Measurements from ENCODE around the gene ERICH3.

The ERICH3 gene

DNA sequence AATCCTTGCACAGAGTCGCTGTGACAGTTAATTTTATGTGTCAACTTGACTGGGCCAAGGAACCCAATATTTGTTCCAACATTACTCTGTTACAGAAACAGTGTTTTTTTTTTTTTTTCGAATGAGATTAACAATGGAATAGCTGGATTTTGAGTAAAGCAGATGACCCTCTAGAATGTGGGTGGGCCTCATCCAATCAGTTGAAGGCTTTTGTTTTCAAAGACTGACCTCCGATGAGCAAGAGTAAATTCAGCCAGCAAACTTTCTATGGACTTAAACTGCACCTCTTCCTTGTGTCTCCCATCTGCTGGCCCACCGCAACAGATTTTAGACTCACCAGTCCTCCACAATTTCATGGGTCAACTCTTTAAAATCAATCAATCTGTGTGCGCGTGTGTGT, 42.2 kb upstream of the ERICH3 start:
- Histone ChIP-seq H3K4me1 (ENCODE audit: insufficient read depth, low read length, poor library complexity, severe bottlenecking) (no peaks in the 10 kb centered on the region), H3K27me3 (ENCODE audit: insufficient read depth, low read length, poor library complexity, severe bottlenecking) (no peaks in the 10 kb centered on the region), H2AFZ (ENCODE audit: low read length) (no peak overlapping the region), H3K9ac (ENCODE audit: low read depth, low read length, poor library complexity, severe bottlenecking) (no peak overlapping the region), H3K79me2 (ENCODE audit: insufficient read depth, low read length) (no peaks in the 10 kb centered on the region), H3F3A (ENCODE audit: low read depth) (no peaks in the 10 kb centered on the region), H3K4me3 (ENCODE audit: low read length, poor library complexity, severe bottlenecking) (no peak overlapping the region), H3K9me2 (replicated peaks; ENCODE audit: low read depth, low read length) (no peaks in the 10 kb centered on the region), H3K36me3 (ENCODE audit: insufficient read depth, low read length) (peaks cover 34% of the 10 kb centered on the region; the same call in 1 of the 2 replicates), H3K9me3 (ENCODE audit: insufficient read depth, low read depth, low read length) (no peaks in the 10 kb centered on the region), H4K20me1 (ENCODE audit: insufficient read depth, low read length, poor library complexity, severe bottlenecking) (no peaks in the 10 kb centered on the region), H3K4me2 (ENCODE audit: low read depth, low read length, poor library complexity, severe bottlenecking) (no peak overlapping the region)
- TF ChIP-seq, protein P1, sequence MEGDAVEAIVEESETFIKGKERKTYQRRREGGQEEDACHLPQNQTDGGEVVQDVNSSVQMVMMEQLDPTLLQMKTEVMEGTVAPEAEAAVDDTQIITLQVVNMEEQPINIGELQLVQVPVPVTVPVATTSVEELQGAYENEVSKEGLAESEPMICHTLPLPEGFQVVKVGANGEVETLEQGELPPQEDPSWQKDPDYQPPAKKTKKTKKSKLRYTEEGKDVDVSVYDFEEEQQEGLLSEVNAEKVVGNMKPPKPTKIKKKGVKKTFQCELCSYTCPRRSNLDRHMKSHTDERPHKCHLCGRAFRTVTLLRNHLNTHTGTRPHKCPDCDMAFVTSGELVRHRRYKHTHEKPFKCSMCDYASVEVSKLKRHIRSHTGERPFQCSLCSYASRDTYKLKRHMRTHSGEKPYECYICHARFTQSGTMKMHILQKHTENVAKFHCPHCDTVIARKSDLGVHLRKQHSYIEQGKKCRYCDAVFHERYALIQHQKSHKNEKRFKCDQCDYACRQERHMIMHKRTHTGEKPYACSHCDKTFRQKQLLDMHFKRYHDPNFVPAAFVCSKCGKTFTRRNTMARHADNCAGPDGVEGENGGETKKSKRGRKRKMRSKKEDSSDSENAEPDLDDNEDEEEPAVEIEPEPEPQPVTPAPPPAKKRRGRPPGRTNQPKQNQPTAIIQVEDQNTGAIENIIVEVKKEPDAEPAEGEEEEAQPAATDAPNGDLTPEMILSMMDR (conservative IDR thresholded peaks at IDR 0.05; ENCODE audit: low read length), result no peak
- no peak for TF ChIP-seq EZH2phosphoT487 (IDR thresholded peaks at IDR 0.05; ENCODE audit: borderline replicate concordance)

DNA sequence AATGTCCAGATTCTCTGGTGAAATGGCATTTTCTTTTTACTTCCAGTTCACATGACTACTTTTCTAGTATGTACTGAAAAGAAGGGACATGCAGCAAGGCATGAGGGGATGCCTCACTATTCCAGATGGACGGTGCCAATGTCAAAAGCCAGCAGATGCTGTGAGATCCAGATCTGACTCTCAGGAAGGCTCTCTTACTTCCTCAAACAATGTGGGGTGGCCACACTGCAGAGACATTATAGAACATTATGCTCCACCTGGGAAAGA, 41.6 kb upstream of the ERICH3 start:
- Histone ChIP-seq H3K27me3 (ENCODE audit: insufficient read depth, low read length, poor library complexity, severe bottlenecking) (no peaks in the 10 kb centered on the region), H4K20me1 (ENCODE audit: insufficient read depth, low read length, poor library complexity, severe bottlenecking) (no peaks in the 10 kb centered on the region), H3K4me2 (ENCODE audit: low read depth, low read length, poor library complexity, severe bottlenecking) (no peak overlapping the region), H3K9me3 (ENCODE audit: insufficient read depth, low read depth, low read length) (no peaks in the 10 kb centered on the region), H3K4me1 (ENCODE audit: insufficient read depth, low read length, poor library complexity, severe bottlenecking) (no peaks in the 10 kb centered on the region), H3K9me2 (replicated peaks; ENCODE audit: low read depth, low read length) (no peaks in the 10 kb centered on the region), H3F3A (ENCODE audit: low read depth) (no peaks in the 10 kb centered on the region), H3K36me3 (ENCODE audit: insufficient read depth, low read length) (peaks cover 38% of the 10 kb centered on the region; the same call in 1 of the 2 replicates), H3K9ac (ENCODE audit: low read depth, low read length, poor library complexity, severe bottlenecking) (no peak overlapping the region), H2AFZ (ENCODE audit: low read length) (no peak overlapping the region), H3K79me2 (ENCODE audit: insufficient read depth, low read length) (no peaks in the 10 kb centered on the region), H3K4me3 (ENCODE audit: low read length, poor library complexity, severe bottlenecking) (no peak overlapping the region)
- TF ChIP-seq EZH2phosphoT487 (IDR thresholded peaks at IDR 0.05; ENCODE audit: borderline replicate concordance), result no peak
- TF ChIP-seq, protein P1 (conservative IDR thresholded peaks at IDR 0.05; ENCODE audit: low read length), result no peak

DNA sequence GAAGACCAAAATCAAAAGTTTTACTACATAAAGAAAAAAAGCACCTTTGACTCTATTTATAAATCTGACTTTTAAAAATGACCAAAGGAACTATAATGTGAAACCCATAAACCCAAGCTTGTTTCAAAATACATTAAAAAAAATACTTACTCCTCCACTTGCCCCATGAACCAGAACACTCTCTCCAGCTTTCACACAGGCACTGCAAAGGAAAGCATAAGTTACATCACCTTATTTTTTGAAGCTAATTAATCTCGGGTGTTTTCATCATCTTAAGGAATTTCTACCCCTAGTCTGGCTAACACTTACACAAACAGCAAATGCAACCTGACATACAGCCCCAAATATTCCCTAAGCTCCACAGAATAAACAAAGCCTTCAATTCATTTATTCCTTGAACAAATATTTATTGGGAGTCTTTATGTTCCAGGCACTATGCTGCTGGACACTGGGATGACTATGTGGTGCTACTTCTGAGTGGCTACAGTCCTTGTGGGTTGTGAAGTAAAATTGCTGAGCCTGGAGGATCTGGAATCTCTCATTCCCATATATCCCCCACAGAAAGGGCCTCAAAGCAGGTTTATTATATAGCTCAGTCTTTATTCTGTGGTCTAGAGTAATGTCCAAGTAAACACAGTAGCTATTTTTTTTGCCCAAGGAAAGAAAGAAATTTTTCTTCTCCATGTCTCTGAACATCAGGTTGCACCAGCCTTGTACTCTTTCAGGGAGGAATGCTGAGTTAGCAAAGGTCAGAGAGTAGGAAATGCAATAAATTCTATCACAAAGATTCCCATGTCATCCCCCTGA, 41.0 kb upstream of the ERICH3 start:
- Histone ChIP-seq H4K20me1 (ENCODE audit: insufficient read depth, low read length, poor library complexity, severe bottlenecking) (no peaks in the 10 kb centered on the region), H3K9me2 (replicated peaks; ENCODE audit: low read depth, low read length) (no peaks in the 10 kb centered on the region), H3K79me2 (ENCODE audit: insufficient read depth, low read length) (no peaks in the 10 kb centered on the region), H3K4me1 (ENCODE audit: insufficient read depth, low read length, poor library complexity, severe bottlenecking) (no peaks in the 10 kb centered on the region), H3F3A (ENCODE audit: low read depth) (no peaks in the 10 kb centered on the region), H3K9ac (ENCODE audit: low read depth, low read length, poor library complexity, severe bottlenecking) (no peak overlapping the region), H3K4me3 (ENCODE audit: low read length, poor library complexity, severe bottlenecking) (no peak overlapping the region), H3K9me3 (ENCODE audit: insufficient read depth, low read depth, low read length) (no peaks in the 10 kb centered on the region), H2AFZ (ENCODE audit: low read length) (no peak overlapping the region), H3K36me3 (ENCODE audit: insufficient read depth, low read length) (peaks cover 38% of the 10 kb centered on the region; the same call in 1 of the 2 replicates), H3K4me2 (ENCODE audit: low read depth, low read length, poor library complexity, severe bottlenecking) (no peak overlapping the region), H3K27me3 (ENCODE audit: insufficient read depth, low read length, poor library complexity, severe bottlenecking) (no peaks in the 10 kb centered on the region)
- TF ChIP-seq EZH2phosphoT487 (IDR thresholded peaks at IDR 0.05; ENCODE audit: borderline replicate concordance), result no peak
- TF ChIP-seq, protein P1 (conservative IDR thresholded peaks at IDR 0.05; ENCODE audit: low read length), result no peak

Measured in Loucy (cell line).